GM23338 (cell line): ENCODE measurements around the gene ATP6V1A.
"Not testable (repeated sequence)": the region's sequence is repeated elsewhere in the genome, so short reads cannot be mapped to it uniquely, and the experiment has no call there.

Source experiments
- CREB1 ChIP-seq: fragments of 250-450 bp; sonication (Bioruptor Pico); IDR thresholded peaks from 2 replicates; pipeline ENCODE4 v1.5.0; 2020; ENCODE audit warnings: low read depth, mild to moderate bottlenecking, moderate library complexity
- CTCF ChIP-seq, 2 experiments: fragments of 200-600 bp in 1 of 2; sonication (generic) in 1 of 2; conservative IDR thresholded peaks; 2 replicates each; pipeline versions ENCODE4 v1.5.1 to v1.6.1; 2016 to 2017; ENCODE audit warnings: antibody characterized with exemption in 2 of 2, low read depth in 2 of 2, mild to moderate bottlenecking in 2 of 2, moderate library complexity in 1 of 2
- EZH2 ChIP-seq: fragments of 200-600 bp; sonication (generic); IDR thresholded peaks from one replicate; pipeline ENCODE4 v1.8.0; 2017; ENCODE audit warnings: antibody characterized with exemption, mild to moderate bottlenecking, low read depth; ENCODE audit not compliant: unreplicated experiment
- EZH2phosphoT487 ChIP-seq: fragments of 200-600 bp; sonication (generic); IDR thresholded peaks from one replicate; pipeline ENCODE4 v1.8.1; 2018; ENCODE audit warnings: antibody characterized with exemption; ENCODE audit not compliant: unreplicated experiment
- JUNB ChIP-seq: IDR thresholded peaks from one replicate; pipeline ENCODE4 v1.6.1; 2016; ENCODE audit warnings: antibody characterized with exemption; ENCODE audit not compliant: unreplicated experiment
- POLR2AphosphoS5 ChIP-seq: IDR thresholded peaks from 2 replicates; pipeline ENCODE4 v1.6.1; 2016; ENCODE audit warnings: antibody characterized with exemption, low read depth
- REST ChIP-seq: IDR thresholded peaks from one replicate; pipeline ENCODE4 v1.6.1; 2018; ENCODE audit warnings: antibody characterized with exemption; ENCODE audit not compliant: unreplicated experiment
- STAT1 ChIP-seq: IDR thresholded peaks from one replicate; pipeline ENCODE4 v1.6.1; 2016; ENCODE audit warnings: antibody characterized with exemption; ENCODE audit not compliant: unreplicated experiment

- not testable (repeated sequence) for TF ChIP-seq CTCF (conservative IDR thresholded peaks at IDR 0.05; ENCODE audit: low read depth in 2 of 2); REST; POLR2AphosphoS5; EZH2; EZH2phosphoT487; STAT1; CREB1 (CRISPR knock-in tag); JUNB
Measured at GRCh38 chr3:113849841-113850240, 103.0 kb downstream of the ATP6V1A start.
